ENCODE results near the gene SEMA6A. TPM values are rescaled to one million over a fixed set of nuclear protein-coding genes. Genes with fewer than 3 reads are reported as not detected.
A peak's percentile ranks its signal among the peaks of the same experiment; 100 is the strongest.

The SEMA6A gene
- total RNA-seq, 1 experiment from 2014 or later = 406 TPM

- CTCF ChIA-PET = interaction anchor here (1.2 kb wide), 1 partner anchor 291 kb away, joined by 3 read pairs; no protein-coding TSS in a partner anchor
- Mint-ChIP-seq H3K9me3 (no peaks in the 10 kb centered on the region), H3K27ac (peak overlapping the region; percentile 96), H3K36me3 (peaks cover 59% of the 10 kb centered on the region), H3K4me1 (peaks cover 45% of the 10 kb centered on the region), H3K27me3 (ENCODE audit: low read depth) (no peaks in the 10 kb centered on the region), H3K4me3 (peak overlapping the region; percentile 100)
- ATAC-seq (no peak), DNase-seq (ENCODE audit: low spot score) (peak; percentile 41)
- POLR2A ChIA-PET = interaction anchor here (0.7 kb wide), 1 partner anchor 199 kb away, joined by 4 read pairs; no protein-coding TSS in a partner anchor
- TF ChIP-seq ATF3 (CRISPR knock-in tag; conservative IDR thresholded peaks at IDR 0.05) (no peak), USF1 (CRISPR knock-in tag; IDR thresholded peaks at IDR 0.05) (peak; percentile 27; the same call in 1 of the 2 replicates), AFF4 (CRISPR knock-in tag; IDR thresholded peaks at IDR 0.05; ENCODE audit: borderline replicate concordance) (peak; percentile 34; the same call in 1 of the 2 replicates), TEAD4 (CRISPR knock-in tag; IDR thresholded peaks at IDR 0.05) (0 out of 2 replicates have a peak, but pooled peaks have one; percentile 20), KAT7 (CRISPR knock-in tag; IDR thresholded peaks at IDR 0.05; ENCODE audit: borderline replicate concordance) (0 out of 2 replicates have a peak, but pooled peaks have one; percentile 30), NFE2L1 (CRISPR knock-in tag; IDR thresholded peaks at IDR 0.05) (0 out of 2 replicates have a peak, but pooled peaks have one; percentile 16), FOXK1 (CRISPR knock-in tag; IDR thresholded peaks at IDR 0.05) (0 out of 2 replicates have a peak, but pooled peaks have one; percentile 43), TEAD1 (CRISPR knock-in tag; IDR thresholded peaks at IDR 0.05) (0 out of 2 replicates have a peak, but pooled peaks have one; percentile 38), MAX (CRISPR knock-in tag; IDR thresholded peaks at IDR 0.05) (0 out of 2 replicates have a peak, but pooled peaks have one; percentile 14), FOXP1 (CRISPR knock-in tag; IDR thresholded peaks at IDR 0.05; ENCODE audit: borderline replicate concordance) (peak; percentile 9; the same call in 1 of the 2 replicates), ZNF219 (CRISPR knock-in tag; IDR thresholded peaks at IDR 0.05; ENCODE audit: borderline replicate concordance) (peak; percentile 72), CREB1 (CRISPR knock-in tag; IDR thresholded peaks at IDR 0.05) (no peak), SMAD3 (CRISPR knock-in tag; IDR thresholded peaks at IDR 0.05; ENCODE audit: borderline replicate concordance) (no peak), PRDM15 (CRISPR knock-in tag; IDR thresholded peaks at IDR 0.05) (peak; percentile 61; the same call in 1 of the 2 replicates), TCF7 (CRISPR knock-in tag; IDR thresholded peaks at IDR 0.05; ENCODE audit: low read depth) (0 out of 2 replicates have a peak, but pooled peaks have one; percentile 40), USF2 (CRISPR knock-in tag; IDR thresholded peaks at IDR 0.05) (no peak), ZBTB43 (CRISPR knock-in tag; IDR thresholded peaks at IDR 0.05) (0 out of 2 replicates have a peak, but pooled peaks have one; percentile 45), ERG (CRISPR knock-in tag; IDR thresholded peaks at IDR 0.05) (no peak), CREM (CRISPR knock-in tag; IDR thresholded peaks at IDR 0.05) (no peak)
These were observed 2.0 kb downstream of the SEMA6A start for GRCh38 chr5:116572350-116573278.
